MCF 10A (cell line): ENCODE data around the gene CAMK2N1. TPM values are rescaled to one million over a fixed set of nuclear protein-coding genes. Genes with fewer than 3 reads are reported as not detected.

Experiments used
- BruUV-seq: library from RNA; stranded (reverse); fragments of 400-500 nt; replicated peaks from 2 replicates; lab custom pipeline; 2021; lab: Mats Ljungman, UMichigan
- CTCF ChIA-PET: fragments of 300-600 bp; sonication (Branson Sonifier 250); formaldehyde crosslinking; extraction: SDS; loops from one replicate; lab custom pipeline; 2021; ENCODE audit warnings: antibody characterized with exemption, inconsistent platforms; lab: Yijun Ruan, JAX
- POLR2A ChIA-PET: fragments of 300-600, 350-650 bp; sonication (Branson Sonifier 250); formaldehyde crosslinking; extraction: SDS; loops from one replicate; lab custom pipeline; 2020; ENCODE audit warnings: antibody characterized with exemption, inconsistent platforms; lab: Yijun Ruan, JAX
- DNase-seq: peaks from one replicate; pipeline ENCODE4 v3.0.0-alpha.2; 2018; ENCODE audit not compliant: unreplicated experiment
- H3K27ac Mint-ChIP-seq: one replicate; pipeline ENCODE4 v1.8.0; 2022; ENCODE audit warnings: mild to moderate bottlenecking, low read depth, mixed read lengths; ENCODE audit not compliant: unreplicated experiment
- H3K27me3 Mint-ChIP-seq: one replicate; pipeline ENCODE4 v1.8.0; 2022; ENCODE audit warnings: mixed read lengths; ENCODE audit not compliant: insufficient read depth, unreplicated experiment
- H3K36me3 Mint-ChIP-seq: one replicate; pipeline ENCODE4 v1.8.0; 2022; ENCODE audit warnings: mild to moderate bottlenecking, moderate library complexity, mixed read lengths; ENCODE audit not compliant: insufficient read depth, unreplicated experiment
- H3K4me1 Mint-ChIP-seq: one replicate; pipeline ENCODE4 v1.8.0; 2022; ENCODE audit warnings: mixed read lengths; ENCODE audit not compliant: insufficient read depth, unreplicated experiment
- H3K4me3 Mint-ChIP-seq: one replicate; pipeline ENCODE4 v1.8.0; 2022; ENCODE audit warnings: mild to moderate bottlenecking, moderate library complexity, mixed read lengths; ENCODE audit not compliant: unreplicated experiment
- H3K9me3 Mint-ChIP-seq: one replicate; pipeline ENCODE4 v1.8.0; 2022; ENCODE audit warnings: mixed read lengths; ENCODE audit not compliant: unreplicated experiment
- CTCF ChIP-seq: fragments of 200-600 bp; IDR thresholded peaks from one replicate; pipeline ENCODE4 v1.8.0; 2022; ENCODE audit warnings: antibody characterized with exemption, mild to moderate bottlenecking; ENCODE audit not compliant: unreplicated experiment
- intact Hi-C: fragments of 100-400 bp; cut with micrococcal nuclease; formaldehyde crosslinking; loops from 2 replicates; pipeline ENCODE4 v1.14.1; 2022
- total RNA-seq: library from RNA; stranded (reverse); gene quantifications from 2 replicates; pipeline ENCODE4 v1.2.3, GENCODE V29; 2022

The CAMK2N1 gene
- total RNA-seq, 1 experiment from 2014 or later, result 4.9 TPM

DNA sequence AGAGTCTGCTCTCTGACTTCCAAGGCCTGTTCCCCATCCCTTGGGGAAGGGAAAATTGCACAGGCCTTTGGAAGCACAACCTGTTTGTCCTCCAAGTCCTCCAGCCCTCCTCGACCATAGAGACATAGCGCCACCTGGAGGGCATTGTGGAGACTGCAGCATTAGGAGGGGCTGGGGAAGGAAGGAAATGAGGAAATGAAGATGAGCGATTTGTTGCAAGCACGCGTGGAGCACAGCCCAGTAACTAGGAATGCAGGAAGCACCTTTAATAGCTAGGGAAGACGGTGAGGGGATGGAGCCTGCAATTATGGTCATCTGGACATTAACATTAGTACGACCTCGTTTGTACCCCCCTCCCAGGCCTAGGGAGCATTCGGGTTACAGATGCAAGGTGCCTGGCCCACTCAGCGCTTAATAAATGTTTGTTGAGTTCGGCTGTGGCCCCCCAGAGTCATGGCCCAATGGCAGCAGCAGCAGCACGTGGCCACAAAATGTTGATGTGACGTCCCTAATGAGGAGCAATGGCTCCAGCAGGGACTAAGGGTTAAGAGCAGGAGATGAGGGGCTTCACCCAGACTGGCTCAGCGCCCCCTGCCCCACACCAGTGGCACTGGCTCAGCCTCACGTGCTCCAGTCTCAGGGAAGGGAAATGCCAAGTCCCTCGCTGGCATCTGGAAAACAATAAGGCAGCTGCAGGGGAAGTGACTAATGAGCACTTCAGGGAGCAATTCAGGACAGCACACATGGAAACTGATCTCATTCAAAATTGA lies 8.0 kb upstream of the CAMK2N1 start:
- peak; percentile 94 for TF ChIP-seq CTCF
- Mint-ChIP-seq H3K9me3 (no peaks in the 10 kb centered on the region), H3K4me1 (peaks cover 29% of the 10 kb centered on the region), H3K27me3 (no peaks in the 10 kb centered on the region), H3K36me3 (peaks cover 6% of the 10 kb centered on the region), H3K27ac (no peak overlapping the region), H3K4me3 (no peak overlapping the region)
- ChIA-PET CTCF (interaction anchor here (0.5 to 5.6 kb wide), 42 partner anchors 8 to 1098 kb away, joined by 3 to 69 read pairs (median 4); partner anchors contain the start of gene CAMK2N1), POLR2A (interaction anchor here (0.7 to 2.9 kb wide), 7 partner anchors 10 to 612 kb away, joined by 3 to 13 read pairs (median 3); partner anchors contain the start of genes MUL1 and OTUD3)
- BruUV-seq, result no TSS peak
- DNase-seq, result peak; percentile 91
- intact Hi-C loops, result loop anchor here (1.0 to 10.0 kb wide), 9 partner anchors 64 to 576 kb away; no protein-coding TSS in a partner anchor

GRCh38 chr1:20493309-20493708 lies 7.3 kb upstream of the CAMK2N1 start:
- Mint-ChIP-seq H3K9me3 (no peaks in the 10 kb centered on the region), H3K4me1 (peaks cover 29% of the 10 kb centered on the region), H3K27ac (no peak overlapping the region), H3K36me3 (no peaks in the 10 kb centered on the region), H3K4me3 (no peak overlapping the region), H3K27me3 (no peaks in the 10 kb centered on the region)
- no peak for DNase-seq
- POLR2A ChIA-PET, result interaction anchor here (2.9 kb wide), 1 partner anchor 15 kb away, joined by 13 read pairs; the partner anchor contains the start of gene MUL1
- TF ChIP-seq CTCF, result no peak
- CTCF ChIA-PET, result interaction anchor here (0.5 to 5.6 kb wide), 18 partner anchors 9 to 716 kb away, joined by 3 to 69 read pairs (median 4); no protein-coding TSS in a partner anchor
- intact Hi-C loops, result loop anchor here (1.0 to 10.0 kb wide), 7 partner anchors 63 to 575 kb away; no protein-coding TSS in a partner anchor
- BruUV-seq, result no TSS peak

DNA sequence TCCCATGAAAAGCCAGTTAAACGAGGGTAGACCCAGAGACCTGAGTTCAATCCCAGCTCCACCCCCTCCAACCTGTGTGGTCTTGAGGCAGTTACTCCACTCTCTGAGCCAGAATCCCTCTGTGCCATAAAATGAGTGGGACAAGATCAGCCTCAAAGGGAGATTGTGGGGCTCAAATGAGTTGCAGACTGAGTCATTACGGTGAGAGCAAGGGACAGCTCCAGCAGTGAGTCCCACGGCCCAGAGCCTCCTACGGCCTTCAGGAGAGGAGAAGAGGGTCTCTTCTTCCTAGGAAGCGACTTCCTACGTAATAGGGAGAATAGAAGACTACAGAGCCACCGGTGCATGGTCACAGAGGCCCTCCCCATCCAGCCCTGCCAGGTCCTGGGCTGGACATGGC lies 6.7 kb upstream of the CAMK2N1 start:
- no peaks in the 10 kb centered on the region for H3K36me3 Mint-ChIP-seq
- ChIA-PET POLR2A (no interaction called here), CTCF (interaction anchor here (0.6 to 5.6 kb wide), 9 partner anchors 9 to 407 kb away, joined by 3 to 69 read pairs (median 3); no protein-coding TSS in a partner anchor)
- no peak for DNase-seq
- H3K9me3 Mint-ChIP-seq, result no peaks in the 10 kb centered on the region
- H3K27ac Mint-ChIP-seq, result no peak overlapping the region
- intact Hi-C loops, result loop anchor here (1.0 to 10.0 kb wide), 7 partner anchors 62 to 574 kb away; no protein-coding TSS in a partner anchor
- TF ChIP-seq CTCF, result no peak
- H3K4me1 Mint-ChIP-seq, result peaks cover 29% of the 10 kb centered on the region
- no peaks in the 10 kb centered on the region for H3K27me3 Mint-ChIP-seq
- H3K4me3 Mint-ChIP-seq, result no peak overlapping the region
- BruUV-seq, result no TSS peak

- ChIA-PET POLR2A (interaction anchor here (0.7 kb wide), 1 partner anchor 444 kb away, joined by 3 read pairs; no protein-coding TSS in a partner anchor), CTCF (interaction anchor here (0.5 to 5.6 kb wide), 6 partner anchors 280 to 1583 kb away, joined by 3 to 69 read pairs (median 3); no protein-coding TSS in a partner anchor)
- TF ChIP-seq CTCF, result no peak
- BruUV-seq, result no TSS peak
- intact Hi-C loops, result loop anchor here (5.0 to 10.0 kb wide), 2 partner anchors 260 to 327 kb away; no protein-coding TSS in a partner anchor
- Mint-ChIP-seq H3K9me3 (no peaks in the 10 kb centered on the region), H3K36me3 (no peaks in the 10 kb centered on the region), H3K27ac (no peak overlapping the region), H3K4me3 (no peak overlapping the region), H3K4me1 (peaks cover 29% of the 10 kb centered on the region), H3K27me3 (no peaks in the 10 kb centered on the region)
- no peak for DNase-seq
Observed at GRCh38 chr1:20491866-20492265, 5.9 kb upstream of the CAMK2N1 start.
